NOMO-1 (cell line): ENCODE results near the gene ARHGAP26.
A peak's percentile ranks its signal among the peaks of the same experiment; 100 is the strongest.

ENCODE experiments used
- DNase-seq, 2 experiments: peaks; one replicate each; lab custom pipeline; 2025; ENCODE audit not compliant: unreplicated experiment in 2 of 2; lab: John Stamatoyannopoulos, UW

The ARHGAP26 gene

DNA sequence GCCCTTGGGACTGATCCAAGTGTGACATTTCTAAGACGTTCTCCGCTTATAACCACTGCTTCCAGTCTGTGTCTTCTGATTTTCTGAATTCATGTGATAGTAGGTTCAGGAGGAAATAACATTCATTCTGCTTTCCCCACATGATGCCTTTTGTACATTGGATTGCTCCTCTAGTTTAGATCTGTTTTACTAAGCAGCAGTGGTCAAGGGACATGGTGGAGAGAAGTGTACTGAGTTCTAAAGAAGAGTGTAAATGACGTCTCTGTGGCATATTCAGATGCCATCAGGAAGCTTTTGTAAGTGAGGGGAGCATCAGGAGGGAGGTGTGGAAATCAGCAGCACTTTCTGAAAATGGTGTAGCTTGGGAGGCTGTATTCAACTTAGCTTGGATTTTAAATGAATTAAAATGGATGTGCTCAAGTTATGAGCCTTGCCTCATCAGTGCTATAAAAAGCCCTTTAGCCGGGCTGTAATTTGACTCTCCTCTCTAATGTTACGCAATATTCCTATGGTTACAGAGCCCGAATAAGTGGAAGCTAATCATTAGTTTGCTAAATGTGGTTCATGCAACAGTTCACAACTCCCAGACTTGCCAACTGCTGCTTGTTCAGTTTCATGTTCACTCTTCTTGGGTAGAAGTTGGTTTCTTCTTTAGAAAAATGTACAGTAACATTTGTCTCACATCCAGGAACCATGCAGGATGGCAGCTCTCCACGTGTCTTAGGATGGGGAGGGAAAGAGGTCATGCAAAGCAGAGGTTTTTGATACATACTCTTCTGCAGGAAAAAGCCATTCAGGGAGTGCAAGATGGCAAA, 281.3 kb downstream of the ARHGAP26 start:
- DNase-seq, result peak; percentile 90 to 99

- no peak for DNase-seq
These were observed 282.9 kb downstream of the ARHGAP26 start for GRCh38 chr5:143052967-143053682.

DNA sequence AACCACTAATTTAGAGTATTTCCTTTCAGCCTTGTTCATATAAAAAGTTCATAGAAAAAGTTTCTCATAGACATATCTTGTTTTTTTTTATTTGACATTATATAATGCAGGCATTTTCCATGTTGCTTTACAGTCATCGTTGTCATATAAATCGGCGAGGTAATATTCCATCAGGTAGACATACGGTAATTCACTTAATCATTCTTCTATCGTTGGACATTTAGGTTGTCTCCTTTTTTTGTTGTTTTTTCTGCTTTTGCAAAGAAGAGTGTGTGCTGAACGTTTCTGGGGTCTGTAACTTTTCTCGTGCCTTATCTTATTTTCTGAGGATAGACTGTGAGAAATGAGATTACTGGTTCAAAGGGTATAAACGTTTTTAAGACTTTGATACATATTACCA, 283.6 kb downstream of the ARHGAP26 start:
- DNase-seq, result no peak

GRCh38 chr5:143054480-143054941, 284.3 kb downstream of the ARHGAP26 start:
- peak; percentile 54 to 70 for DNase-seq

- peak in 1 of 2 experiments; percentile 8 for DNase-seq
These were observed 285.6 kb downstream of the ARHGAP26 start for GRCh38 chr5:143055596-143056338.

DNA sequence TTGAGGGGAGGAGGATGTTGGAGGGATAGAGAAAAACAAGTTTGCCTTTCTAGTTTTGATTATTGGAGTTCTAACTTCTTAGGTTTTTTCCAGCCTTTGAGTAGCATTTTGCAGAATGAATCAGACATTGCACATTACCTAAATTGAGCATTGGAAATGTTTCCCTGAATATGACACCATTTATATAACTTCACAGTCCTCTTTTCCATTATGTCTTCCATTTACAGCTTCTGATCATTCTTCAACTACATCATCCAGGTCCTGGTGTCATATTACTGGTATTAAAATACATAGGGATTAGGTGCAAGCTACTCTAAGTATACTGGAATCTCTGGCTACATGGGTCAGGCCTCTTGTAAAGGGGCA, 286.1 kb downstream of the ARHGAP26 start:
- DNase-seq, result no peak

- no peak for DNase-seq
These were observed 286.8 kb downstream of the ARHGAP26 start for GRCh38 chr5:143056792-143057579.

DNA sequence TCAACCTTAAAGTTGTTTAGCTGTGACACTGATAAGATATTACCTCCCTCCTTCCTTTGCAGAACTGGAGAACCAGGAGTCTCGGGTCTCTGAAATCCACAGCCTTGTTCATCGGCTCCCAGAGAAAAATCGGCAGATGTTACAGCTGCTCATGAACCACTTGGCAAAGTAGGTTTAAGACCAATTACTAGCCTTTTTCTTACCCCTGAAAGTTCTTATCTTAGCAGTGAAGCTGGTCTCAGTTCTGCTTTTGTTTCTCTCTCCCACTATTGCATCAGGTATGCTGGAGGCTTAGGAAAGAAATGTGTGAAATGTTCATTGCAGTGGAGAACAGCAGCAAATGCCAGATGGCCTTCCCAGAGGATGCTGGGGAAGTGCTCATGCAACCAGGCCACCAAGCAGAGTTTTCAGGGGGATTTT, 287.4 kb downstream of the ARHGAP26 start:
- DNase-seq, result peak; percentile 62 to 80

GRCh38 chr5:143059355-143059754, 289.2 kb downstream of the ARHGAP26 start:
- no peak for DNase-seq

DNA sequence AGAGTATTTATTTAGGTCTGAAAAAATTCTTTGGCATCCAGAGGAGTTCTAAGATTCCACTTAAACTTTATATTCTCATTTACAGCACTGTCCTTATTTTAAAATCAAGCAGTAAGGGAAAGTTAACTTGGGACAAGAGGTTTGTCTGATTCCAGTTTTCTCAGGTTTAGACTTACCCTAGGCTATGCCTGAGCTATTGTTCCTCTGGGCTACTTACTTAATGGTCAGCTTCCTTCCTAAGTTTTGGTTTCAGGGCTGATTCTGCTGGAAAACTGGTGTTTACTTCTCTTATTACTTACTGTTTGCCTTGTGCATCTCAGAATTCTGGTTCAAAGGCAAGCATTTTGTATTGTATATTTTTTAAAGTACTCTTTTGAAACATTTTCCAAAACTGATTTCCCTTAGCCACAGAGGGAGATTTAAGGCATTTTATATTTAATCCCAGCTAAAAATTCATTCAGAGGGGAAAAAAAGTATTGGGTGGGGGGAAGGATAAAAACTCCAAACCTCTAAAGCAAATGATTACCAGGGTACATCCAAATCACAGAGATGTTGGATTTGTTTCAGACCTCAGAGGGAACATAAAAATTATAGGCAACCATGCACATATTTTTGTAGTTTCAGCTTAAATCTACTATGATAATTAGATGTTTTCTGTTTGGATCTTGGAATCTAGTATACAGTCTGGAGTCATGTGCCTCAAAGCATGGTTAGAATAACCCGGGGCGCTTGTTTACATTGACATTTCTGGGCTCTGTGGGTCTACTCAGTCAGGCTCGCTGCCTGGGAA, 290.0 kb downstream of the ARHGAP26 start:
- DNase-seq, result no peak

DNA sequence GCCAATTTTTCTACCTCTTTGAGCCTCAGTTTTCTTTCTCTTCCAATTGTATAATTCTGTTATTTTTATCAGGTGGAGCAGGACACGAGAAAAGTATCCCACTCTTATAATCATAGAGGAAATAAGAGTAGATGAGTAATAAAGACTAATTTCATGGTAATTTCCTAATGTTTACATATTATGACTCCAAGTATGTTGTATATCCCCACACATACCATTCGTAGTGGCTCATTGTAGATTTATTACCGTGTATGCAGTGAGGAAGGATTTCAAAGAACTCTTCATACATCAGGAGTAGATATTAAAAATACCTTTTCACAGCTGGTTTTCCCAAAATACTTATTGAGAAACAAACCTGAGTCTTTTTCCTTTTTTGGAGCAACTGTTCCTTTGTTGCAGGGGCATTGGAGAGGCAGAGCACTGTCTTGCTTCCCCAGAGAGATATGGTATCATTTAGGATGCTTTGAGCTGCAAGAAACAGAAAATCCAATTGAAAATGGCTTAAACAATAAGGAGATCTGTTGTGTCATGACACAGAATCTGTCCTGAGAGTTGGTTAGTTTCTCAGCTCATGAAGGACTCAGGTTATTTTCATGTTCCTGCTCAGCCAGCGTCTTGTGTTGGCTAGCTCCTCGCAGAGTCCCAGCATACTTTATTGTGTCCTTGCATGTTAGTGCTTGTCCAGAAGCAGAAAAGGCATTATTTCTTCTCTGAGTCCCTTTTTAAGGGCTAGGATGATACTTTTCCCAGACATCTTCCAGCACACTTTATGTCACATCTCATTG, 291.2 kb downstream of the ARHGAP26 start:
- DNase-seq, result no peak

- no peak for DNase-seq
These were observed 292.2 kb downstream of the ARHGAP26 start for GRCh38 chr5:143062379-143062778.

GRCh38 chr5:143063175-143063970, 293.2 kb downstream of the ARHGAP26 start:
- DNase-seq, result no peak

DNA sequence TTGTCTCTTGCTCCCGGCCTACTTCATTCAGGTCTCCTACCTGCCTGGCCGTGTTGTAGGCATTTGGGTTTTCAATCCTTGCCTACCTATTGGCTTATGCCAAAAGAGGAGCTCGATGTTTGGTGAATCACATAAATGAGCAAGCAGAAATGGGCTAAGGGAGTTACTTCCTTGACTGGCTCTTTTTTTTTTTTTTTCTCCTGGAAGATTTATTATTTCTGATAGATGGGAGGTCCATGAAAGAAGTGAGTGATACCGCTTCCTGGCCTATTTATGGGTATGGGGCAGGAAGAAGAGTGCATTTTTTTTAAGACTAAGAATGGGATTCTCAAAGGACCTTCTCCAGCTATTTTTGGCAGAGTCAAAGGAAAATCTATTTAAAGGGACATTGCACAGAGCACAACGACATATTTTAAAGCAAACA, 294.1 kb downstream of the ARHGAP26 start:
- peak; percentile 40 to 51 for DNase-seq

DNA sequence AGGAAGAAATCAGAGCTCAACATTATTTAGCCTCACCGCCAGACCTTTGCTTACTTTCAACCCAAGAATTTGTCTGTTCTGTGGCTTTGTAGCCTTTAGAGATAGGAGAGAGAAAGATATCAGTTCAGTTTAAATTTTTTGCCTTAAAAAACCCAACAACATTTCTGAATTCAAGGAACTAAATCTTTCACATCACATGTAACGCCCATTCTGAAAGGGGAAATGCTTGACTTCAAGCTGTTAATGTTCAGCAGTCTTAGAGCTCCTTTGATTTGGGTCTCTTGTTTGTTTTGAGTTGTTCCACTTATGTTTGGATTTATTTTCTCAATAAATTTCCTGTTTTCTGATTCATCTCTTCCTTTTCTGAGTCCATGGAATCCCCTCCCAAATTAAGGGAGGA, 294.5 kb downstream of the ARHGAP26 start:
- peak; percentile 14 to 77 for DNase-seq

- peak in 1 of 2 experiments; percentile 40 for DNase-seq
These were observed 295.2 kb downstream of the ARHGAP26 start for GRCh38 chr5:143065185-143065965.

DNA sequence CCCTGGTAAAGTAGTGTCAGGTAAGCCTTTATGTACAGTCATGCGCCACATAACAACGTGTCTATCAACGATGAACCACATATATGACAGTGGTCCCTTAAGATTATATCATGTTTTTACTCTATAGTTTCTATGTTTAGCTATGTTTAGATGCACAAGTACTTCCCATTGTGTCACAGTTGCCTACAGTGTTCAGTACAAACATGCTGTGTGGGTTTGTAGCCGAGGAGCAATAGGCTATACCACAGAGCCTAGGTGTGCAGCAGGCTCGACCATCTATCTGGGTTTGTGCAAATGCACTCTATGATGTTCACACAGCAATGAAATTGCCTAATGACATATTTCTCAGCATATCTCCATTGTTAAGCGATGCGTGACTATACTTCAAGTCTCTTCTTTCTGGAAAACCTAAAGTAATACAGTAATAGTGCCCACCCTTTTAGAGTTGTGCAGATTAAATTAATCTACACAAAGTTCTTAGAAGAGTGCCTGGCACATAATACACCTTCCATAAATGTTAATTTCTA, 295.9 kb downstream of the ARHGAP26 start:
- no peak for DNase-seq
